Measurements from ENCODE around the gene CLCN7. TPM values are rescaled to one million over a fixed set of nuclear protein-coding genes. Genes with fewer than 3 reads are reported as not detected.

Gene CLCN7
- total RNA-seq, 2 donors from 2014 or later = 27.2 to 115 TPM

DNA sequence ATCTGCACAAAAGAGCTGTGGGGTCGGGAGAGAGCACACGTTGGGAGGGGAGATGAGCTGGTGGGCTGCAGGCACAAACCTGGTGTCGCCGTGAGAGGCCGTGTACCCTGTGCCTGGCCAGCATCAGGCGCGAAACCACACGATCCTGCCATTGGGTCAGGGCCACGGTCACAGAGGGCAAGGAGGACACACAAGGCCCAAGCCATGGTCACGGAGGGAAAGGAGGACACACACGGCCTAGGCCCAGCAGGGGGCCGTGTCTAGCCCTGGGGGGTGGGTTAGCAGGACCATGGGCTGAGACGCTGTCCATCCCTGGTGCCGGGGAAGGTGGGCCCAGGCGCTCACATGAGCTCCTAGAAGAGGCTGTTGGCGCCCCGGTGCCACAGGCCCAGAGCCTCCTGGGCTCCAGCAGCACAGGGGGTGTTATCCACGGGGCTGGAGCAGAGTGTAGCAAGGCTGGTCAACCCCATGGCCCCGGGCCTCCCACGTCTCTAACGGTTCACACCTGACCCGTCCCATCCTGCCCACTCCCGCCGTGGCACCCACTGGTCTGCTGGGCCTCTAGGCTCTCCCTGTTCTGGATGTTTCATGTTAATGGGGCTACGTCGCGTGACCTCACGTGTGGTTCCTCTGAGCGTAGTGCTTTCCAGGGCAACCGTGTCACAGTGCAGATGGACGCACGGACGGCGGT lies 23.0 kb downstream of the CLCN7 start:
- TF ChIP-seq POLR2A (IDR thresholded peaks at IDR 0.05) = no peak
- TF ChIP-seq, protein P1, sequence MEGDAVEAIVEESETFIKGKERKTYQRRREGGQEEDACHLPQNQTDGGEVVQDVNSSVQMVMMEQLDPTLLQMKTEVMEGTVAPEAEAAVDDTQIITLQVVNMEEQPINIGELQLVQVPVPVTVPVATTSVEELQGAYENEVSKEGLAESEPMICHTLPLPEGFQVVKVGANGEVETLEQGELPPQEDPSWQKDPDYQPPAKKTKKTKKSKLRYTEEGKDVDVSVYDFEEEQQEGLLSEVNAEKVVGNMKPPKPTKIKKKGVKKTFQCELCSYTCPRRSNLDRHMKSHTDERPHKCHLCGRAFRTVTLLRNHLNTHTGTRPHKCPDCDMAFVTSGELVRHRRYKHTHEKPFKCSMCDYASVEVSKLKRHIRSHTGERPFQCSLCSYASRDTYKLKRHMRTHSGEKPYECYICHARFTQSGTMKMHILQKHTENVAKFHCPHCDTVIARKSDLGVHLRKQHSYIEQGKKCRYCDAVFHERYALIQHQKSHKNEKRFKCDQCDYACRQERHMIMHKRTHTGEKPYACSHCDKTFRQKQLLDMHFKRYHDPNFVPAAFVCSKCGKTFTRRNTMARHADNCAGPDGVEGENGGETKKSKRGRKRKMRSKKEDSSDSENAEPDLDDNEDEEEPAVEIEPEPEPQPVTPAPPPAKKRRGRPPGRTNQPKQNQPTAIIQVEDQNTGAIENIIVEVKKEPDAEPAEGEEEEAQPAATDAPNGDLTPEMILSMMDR (IDR thresholded peaks at IDR 0.05) = no peak
- peaks cover 0 to 29% of the 10 kb centered on the region in 2 donors for H3K36me3 ChIP-seq (replicated peaks in 1 of 2; ENCODE audit: insufficient read depth in 1 of 2, low read depth in 2 of 2)
- 92% methylated on average over 15 to 31 of the region's 34 CpGs for WGBS, 2 donors

GRCh38 chr16:1450841-1451240 lies 24.0 kb downstream of the CLCN7 start:
- TF ChIP-seq, protein P1 (IDR thresholded peaks at IDR 0.05) = no peak
- TF ChIP-seq POLR2A (IDR thresholded peaks at IDR 0.05) = no peak
- intact Hi-C loops (cut with DNase I) = no loop called here
- Histone ChIP-seq H3K27me3 (no peaks in the 10 kb centered on the region), H3K9me3 (no peaks in the 10 kb centered on the region), H3K4me1 (no peaks in the 10 kb centered on the region), H3K4me3 (no peak overlapping the region), H3K27ac (no peak overlapping the region), H3K36me3 (replicated peaks in 1 of 2; ENCODE audit: insufficient read depth in 1 of 2, low read depth in 2 of 2) (peaks cover 0 to 25% of the 10 kb centered on the region in 2 donors)
- WGBS, 2 donors = 94 to 96% methylated on average over 5 to 21 of the region's 21 CpGs
- ATAC-seq (no peak), DNase-seq (no peak)

More for the DNA sequence above, 23.0 kb downstream of the CLCN7 start:
- ATAC-seq = no peak
- intact Hi-C loops (cut with DNase I) = no loop called here
- Histone ChIP-seq H3K27me3 (no peaks in the 10 kb centered on the region), H3K4me3 (no peak overlapping the region), H3K9me3 (no peaks in the 10 kb centered on the region), H3K4me1 (no peaks in the 10 kb centered on the region), H3K27ac (no peak overlapping the region)
- DNase-seq = no peak

DNA sequence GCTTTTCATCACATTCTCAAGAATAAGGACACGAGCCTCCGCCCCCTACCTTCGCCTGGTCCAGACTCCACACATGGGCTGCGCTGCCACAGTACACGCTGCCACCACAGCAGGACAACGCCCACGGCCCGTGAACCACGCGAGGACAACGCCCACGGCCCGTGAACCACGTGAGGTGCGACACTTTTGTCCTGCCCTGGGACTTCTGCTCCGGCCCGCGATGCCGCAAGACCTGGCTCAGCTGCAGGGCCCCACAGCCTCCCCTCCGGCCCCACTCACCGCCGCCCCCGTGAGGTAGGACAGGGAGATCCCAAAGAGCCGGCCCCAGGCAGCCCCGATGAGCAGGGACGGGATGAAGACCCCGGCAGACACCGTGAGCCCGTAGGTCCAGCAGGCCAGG lies 24.6 kb downstream of the CLCN7 start:
- no peaks in the 10 kb centered on the region for H3K4me1 ChIP-seq
- DNase-seq (no peak), ATAC-seq (no peak)
- H3K27me3 ChIP-seq = no peaks in the 10 kb centered on the region
- intact Hi-C loops (cut with DNase I) = no loop called here
- 88 to 94% methylated on average over 25 to 28 of the region's 29 CpGs for WGBS, 2 donors
- H3K9me3 ChIP-seq = no peaks in the 10 kb centered on the region
- H3K27ac ChIP-seq = no peak overlapping the region
- H3K4me3 ChIP-seq = no peak overlapping the region
- TF ChIP-seq POLR2A (IDR thresholded peaks at IDR 0.05) = no peak
- TF ChIP-seq, protein P1 (IDR thresholded peaks at IDR 0.05) = no peak
- peaks cover 0 to 20% of the 10 kb centered on the region in 2 donors for H3K36me3 ChIP-seq (replicated peaks in 1 of 2; ENCODE audit: insufficient read depth in 1 of 2, low read depth in 2 of 2)

GRCh38 chr16:1449201-1449788 lies 25.5 kb downstream of the CLCN7 start:
- H3K4me3 ChIP-seq = no peak overlapping the region
- no peaks in the 10 kb centered on the region for H3K27me3 ChIP-seq
- H3K4me1 ChIP-seq = no peaks in the 10 kb centered on the region
- no peak for ATAC-seq
- DNase-seq = no peak
- 88 to 96% methylated on average over 8 to 23 of the region's 25 CpGs for WGBS, 2 donors
- TF ChIP-seq, protein P1 (IDR thresholded peaks at IDR 0.05) = no peak
- TF ChIP-seq POLR2A (IDR thresholded peaks at IDR 0.05) = no peak
- intact Hi-C loops (cut with DNase I) = no loop called here
- no peaks in the 10 kb centered on the region for H3K9me3 ChIP-seq
- peaks cover 0 to 15% of the 10 kb centered on the region in 2 donors for H3K36me3 ChIP-seq (replicated peaks in 1 of 2; ENCODE audit: insufficient read depth in 1 of 2, low read depth in 2 of 2)
- no peak overlapping the region for H3K27ac ChIP-seq

All from body of pancreas (tissue), 4 donors.